ENCODE measurements around the gene RCAN3. TPM values are rescaled to one million over a fixed set of nuclear protein-coding genes. Genes with fewer than 3 reads are reported as not detected.

The RCAN3 gene
- total and polyA plus RNA-seq, 2 of the 13 experiments (the other 11 are each of a cell fraction or from before 2014, with no cell fraction given), result 12.2 to 13.3 TPM

DNA sequence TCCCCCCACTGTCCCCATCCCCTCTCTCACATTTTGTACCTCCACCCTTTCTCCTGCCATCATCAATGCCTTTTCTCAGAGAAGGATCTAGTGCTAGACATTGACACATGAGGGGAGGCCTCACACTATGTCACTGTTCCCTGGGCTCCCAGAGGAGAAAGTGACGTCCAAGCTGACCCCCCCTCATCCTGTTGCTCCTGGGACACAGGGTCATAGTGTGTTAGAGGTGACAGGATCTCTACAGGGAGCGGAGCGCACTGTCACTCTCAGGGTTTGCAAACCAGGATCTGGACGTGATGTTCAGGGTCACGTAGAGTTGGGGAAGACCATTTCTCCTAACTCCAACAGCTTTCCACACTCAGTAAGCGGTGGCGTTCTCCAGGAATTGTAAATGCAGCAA lies 55.8 kb downstream of the RCAN3 start (continued):
- TF ChIP-seq, protein P1, sequence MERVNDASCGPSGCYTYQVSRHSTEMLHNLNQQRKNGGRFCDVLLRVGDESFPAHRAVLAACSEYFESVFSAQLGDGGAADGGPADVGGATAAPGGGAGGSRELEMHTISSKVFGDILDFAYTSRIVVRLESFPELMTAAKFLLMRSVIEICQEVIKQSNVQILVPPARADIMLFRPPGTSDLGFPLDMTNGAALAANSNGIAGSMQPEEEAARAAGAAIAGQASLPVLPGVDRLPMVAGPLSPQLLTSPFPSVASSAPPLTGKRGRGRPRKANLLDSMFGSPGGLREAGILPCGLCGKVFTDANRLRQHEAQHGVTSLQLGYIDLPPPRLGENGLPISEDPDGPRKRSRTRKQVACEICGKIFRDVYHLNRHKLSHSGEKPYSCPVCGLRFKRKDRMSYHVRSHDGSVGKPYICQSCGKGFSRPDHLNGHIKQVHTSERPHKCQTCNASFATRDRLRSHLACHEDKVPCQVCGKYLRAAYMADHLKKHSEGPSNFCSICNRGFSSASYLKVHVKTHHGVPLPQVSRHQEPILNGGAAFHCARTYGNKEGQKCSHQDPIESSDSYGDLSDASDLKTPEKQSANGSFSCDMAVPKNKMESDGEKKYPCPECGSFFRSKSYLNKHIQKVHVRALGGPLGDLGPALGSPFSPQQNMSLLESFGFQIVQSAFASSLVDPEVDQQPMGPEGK (CRISPR knock-in tag; IDR thresholded peaks at IDR 0.05), result peak; percentile 79
- TF ChIP-seq SUZ12 (IDR thresholded peaks at IDR 0.05; ENCODE audit: low read depth, low read length), result no peak
- no peak for TF ChIP-seq HNRNPH1 (optimal IDR thresholded peaks at IDR 0.05; ENCODE audit: low read depth, low read length)
- peak; percentile 64 for TF ChIP-seq TEAD3 (CRISPR knock-in tag; optimal IDR thresholded peaks at IDR 0.05; ENCODE audit: borderline replicate concordance)
- TF ChIP-seq, protein P2, sequence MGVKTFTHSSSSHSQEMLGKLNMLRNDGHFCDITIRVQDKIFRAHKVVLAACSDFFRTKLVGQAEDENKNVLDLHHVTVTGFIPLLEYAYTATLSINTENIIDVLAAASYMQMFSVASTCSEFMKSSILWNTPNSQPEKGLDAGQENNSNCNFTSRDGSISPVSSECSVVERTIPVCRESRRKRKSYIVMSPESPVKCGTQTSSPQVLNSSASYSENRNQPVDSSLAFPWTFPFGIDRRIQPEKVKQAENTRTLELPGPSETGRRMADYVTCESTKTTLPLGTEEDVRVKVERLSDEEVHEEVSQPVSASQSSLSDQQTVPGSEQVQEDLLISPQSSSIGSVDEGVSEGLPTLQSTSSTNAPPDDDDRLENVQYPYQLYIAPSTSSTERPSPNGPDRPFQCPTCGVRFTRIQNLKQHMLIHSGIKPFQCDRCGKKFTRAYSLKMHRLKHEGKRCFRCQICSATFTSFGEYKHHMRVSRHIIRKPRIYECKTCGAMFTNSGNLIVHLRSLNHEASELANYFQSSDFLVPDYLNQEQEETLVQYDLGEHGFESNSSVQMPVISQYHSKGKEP (CRISPR knock-in tag; IDR thresholded peaks at IDR 0.05), result no peak
- no peak for TF ChIP-seq ZMAT3 (CRISPR knock-in tag; conservative IDR thresholded peaks at IDR 0.05)
- TF ChIP-seq NR2C2 (CRISPR knock-in tag; IDR thresholded peaks at IDR 0.05; ENCODE audit: borderline replicate concordance), result no peak
- TF ChIP-seq FOXK1 (CRISPR knock-in tag; IDR thresholded peaks at IDR 0.05; ENCODE audit: borderline replicate concordance, low read depth), result peak; percentile 29; the same call in 1 of the 2 replicates
- TF ChIP-seq REPIN1 (CRISPR knock-in tag; IDR thresholded peaks at IDR 0.05; ENCODE audit: borderline replicate concordance, low read depth), result no peak
- 0 out of 2 replicates have a peak, but pooled peaks have one; percentile 5 for TF ChIP-seq ZNF792 (CRISPR knock-in tag; IDR thresholded peaks at IDR 0.05)
- peak; percentile 61; the same call in 1 of the 2 replicates for TF ChIP-seq FOXO1 (CRISPR knock-in tag; IDR thresholded peaks at IDR 0.05)
- TF ChIP-seq ATF1 (CRISPR knock-in tag; IDR thresholded peaks at IDR 0.05), result peak; percentile 67; the same call in 1 of the 2 replicates
- no peak; the same call in 1 of the 2 replicates for TF ChIP-seq ZFP37 (CRISPR knock-in tag; IDR thresholded peaks at IDR 0.05; ENCODE audit: borderline replicate concordance)
- no peak for TF ChIP-seq NR2F6 (IDR thresholded peaks at IDR 0.05)
- TF ChIP-seq NR2F6 (CRISPR knock-in tag; IDR thresholded peaks at IDR 0.05), result peak; percentile 42; the same call in 1 of the 2 replicates
- no peak for TF ChIP-seq CCAR2 (optimal IDR thresholded peaks at IDR 0.05; ENCODE audit: low read depth, low read length)
- no peak for TF ChIP-seq SRY (CRISPR knock-in tag; IDR thresholded peaks at IDR 0.05)
- no peak; the same call in 1 of the 2 replicates for TF ChIP-seq IRF2 (CRISPR knock-in tag; IDR thresholded peaks at IDR 0.05)
- TF ChIP-seq NPAS2 (CRISPR knock-in tag; IDR thresholded peaks at IDR 0.05; ENCODE audit: borderline replicate concordance), result no peak
- 0 out of 2 replicates have a peak, but pooled peaks have one; percentile 30 for TF ChIP-seq MXD4 (CRISPR knock-in tag; IDR thresholded peaks at IDR 0.05)
- TF ChIP-seq ZNF292 (CRISPR knock-in tag; IDR thresholded peaks at IDR 0.05; ENCODE audit: borderline replicate concordance, low read depth), result peak; percentile 71; the same call in 1 of the 2 replicates
- 0 out of 2 replicates have a peak, but pooled peaks have one; percentile 11 for TF ChIP-seq FOXA3 (CRISPR knock-in tag; IDR thresholded peaks at IDR 0.05)
- no peak for TF ChIP-seq RBM22 (optimal IDR thresholded peaks at IDR 0.05; ENCODE audit: low read length)
- TF ChIP-seq THAP11 (CRISPR knock-in tag; IDR thresholded peaks at IDR 0.05), result no peak

Data from HepG2 (cell line).